GM18909 (cell line): ENCODE results near the gene UGT2B10.

Source experiments
- ATAC-seq: cut with Tn5 transposase; IDR thresholded peaks from one replicate; pipeline ENCODE4 v1.9.1; 2021; ENCODE audit warnings: mild to moderate bottlenecking; ENCODE audit not compliant: unreplicated experiment, poor library complexity

The UGT2B10 gene

DNA sequence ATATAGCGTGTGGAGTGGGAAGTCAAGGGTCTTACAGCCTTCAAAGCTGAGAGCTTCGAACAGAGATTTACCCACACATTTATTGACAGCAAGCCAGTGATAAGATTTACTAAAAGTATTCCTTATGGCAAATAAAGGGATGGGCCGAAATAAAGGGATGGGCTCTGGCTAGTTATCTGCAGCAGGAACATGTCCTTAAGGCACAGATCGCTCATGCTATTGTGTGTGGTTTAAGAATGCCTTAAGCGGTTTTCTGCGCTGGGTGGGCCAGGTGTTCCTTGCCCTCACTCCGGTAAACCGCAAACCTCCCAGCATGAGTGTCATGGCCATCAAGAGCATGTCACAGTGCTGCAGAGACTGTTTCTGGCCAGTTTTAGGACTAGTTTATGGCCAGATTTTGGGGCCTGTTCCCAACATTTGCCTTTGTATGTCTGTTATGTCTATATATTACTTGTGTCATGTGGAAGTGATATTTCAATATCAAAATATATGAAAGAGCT, 53.5 kb downstream of the UGT2B10 start:
- ATAC-seq: no peak

DNA sequence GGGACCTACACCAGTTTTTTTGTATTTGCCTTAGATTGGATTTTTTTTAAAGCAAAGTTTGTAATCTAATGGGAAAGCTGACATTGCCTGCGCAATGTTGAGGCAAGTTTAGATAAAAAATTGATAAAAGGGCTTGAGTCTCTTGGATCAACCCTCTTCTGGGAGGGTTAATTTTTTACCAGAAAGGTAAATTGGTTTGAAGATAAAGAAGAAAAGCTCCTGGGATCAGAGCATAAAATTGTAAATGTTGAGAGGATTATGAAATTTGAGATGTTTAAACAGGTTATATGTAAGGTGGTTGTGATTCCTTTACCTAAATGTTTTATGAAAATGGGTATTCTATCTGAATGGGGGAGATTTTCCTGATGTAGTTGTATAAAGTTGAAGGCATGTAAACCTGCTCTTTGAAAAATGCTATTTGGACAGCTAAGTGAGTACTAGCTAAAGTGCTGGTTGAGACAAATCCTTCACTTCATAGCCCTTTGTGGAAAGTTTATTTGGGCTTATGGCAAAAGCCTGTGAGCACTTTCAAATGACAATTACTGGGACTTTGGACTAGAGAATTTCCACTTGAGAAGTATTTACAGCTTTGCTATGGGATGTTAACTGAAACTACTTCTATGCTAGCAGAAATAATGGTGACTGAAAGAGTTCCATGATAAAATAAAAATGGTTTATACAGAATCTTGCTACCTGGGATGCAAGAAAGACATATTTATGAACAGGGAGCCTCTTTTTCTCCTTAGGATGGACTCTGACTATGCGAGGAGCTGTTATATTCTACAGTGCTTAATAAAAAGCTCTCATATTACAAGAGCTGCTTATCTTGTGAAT, 56.2 kb downstream of the UGT2B10 start:
- ATAC-seq: no peak

DNA sequence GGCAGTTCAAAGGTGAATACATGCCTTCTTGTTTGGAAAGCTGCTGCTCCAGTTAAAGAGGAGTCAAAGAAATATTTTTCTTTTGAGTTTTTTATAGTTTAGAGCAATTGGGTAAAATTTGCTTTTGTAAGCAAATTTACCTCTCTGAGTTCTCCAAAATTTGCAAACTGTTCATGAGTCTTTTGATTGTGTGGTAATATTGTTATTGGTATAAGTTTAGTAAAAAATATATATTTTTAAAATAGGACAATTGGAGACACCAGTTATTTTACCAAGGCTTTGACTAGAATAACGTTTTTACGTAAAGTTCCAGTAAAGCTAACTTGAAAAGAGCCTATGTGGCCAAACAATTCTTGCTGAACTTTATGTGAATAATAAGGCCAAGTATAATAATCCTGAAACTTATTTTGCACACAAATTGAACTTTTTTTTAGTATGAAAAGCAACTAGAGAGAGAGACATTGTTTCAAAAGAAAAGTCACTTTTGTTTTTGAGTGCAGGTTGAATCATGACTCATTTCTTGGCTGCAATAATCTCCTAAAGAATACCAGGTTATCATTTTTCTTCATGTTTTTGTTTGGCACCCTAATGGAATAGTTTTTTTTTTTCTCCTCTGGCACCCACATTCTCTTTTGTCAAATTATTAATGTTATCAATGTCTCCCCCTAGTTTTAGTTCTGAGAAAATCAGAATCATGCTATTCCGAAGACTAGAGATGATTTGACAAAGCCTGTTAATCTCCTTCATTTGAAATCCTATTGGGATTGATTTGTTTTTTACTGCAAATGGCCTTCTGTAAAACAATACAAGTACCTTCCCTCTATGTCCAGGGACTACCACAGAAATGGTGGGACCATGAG, 57.1 kb downstream of the UGT2B10 start:
- no peak for ATAC-seq

DNA sequence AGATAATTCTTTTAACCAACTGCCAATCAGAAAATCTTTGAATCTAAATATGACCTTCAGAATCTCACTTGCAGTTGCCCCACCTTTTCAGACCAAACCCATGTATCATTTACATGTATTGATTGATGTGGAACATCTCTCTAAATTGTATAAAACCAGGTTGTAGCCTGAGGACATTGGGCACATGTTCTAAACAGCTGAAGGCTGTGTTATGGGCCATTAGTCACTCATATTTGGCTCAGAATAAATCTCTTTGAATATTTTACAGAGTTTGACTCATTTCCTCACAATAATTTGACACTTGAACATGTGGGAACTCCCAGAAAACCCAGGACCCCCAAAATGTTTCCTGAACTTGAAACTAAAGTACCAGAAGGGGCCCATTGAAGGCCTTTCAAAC, 58.7 kb downstream of the UGT2B10 start:
- ATAC-seq: no peak

DNA sequence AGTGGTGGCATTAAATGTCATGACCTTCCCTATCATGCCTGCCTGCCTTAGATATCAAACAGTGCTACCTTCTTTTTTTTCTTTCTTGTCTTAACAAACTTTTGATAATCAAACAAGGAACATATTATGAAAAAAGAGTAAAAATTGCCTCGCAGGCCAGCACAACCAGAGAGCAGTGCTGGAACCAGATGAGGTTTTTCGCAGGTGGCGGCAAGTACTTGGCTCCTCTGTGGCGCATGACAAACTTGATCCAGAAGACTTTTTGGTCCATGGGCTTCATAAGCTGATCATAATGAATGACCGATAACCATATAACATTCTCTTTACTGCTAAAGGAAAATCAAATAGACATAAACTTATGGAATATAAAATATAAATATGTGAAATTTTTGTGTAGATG, 61.8 kb downstream of the UGT2B10 start:
- ATAC-seq: no peak

DNA sequence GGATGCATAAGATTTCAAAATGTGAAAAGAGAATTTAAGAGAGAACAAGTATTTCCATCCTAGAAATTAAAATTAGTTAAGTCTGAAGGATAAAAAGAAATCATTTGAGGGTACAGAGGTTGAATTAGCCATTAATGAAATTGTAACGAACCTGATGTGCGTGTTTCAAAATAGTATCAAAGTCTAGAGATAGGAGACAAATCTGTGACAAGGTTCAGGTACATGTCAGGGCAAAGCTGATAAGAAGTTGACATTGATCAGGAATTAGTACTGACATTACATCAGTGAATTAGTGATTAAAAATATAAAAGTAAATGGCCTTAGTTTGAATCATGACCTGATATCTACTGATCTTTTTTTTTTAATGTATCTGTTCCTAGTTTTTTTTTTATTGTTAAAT, 62.3 kb downstream of the UGT2B10 start:
- no peak for ATAC-seq
